Motor neuron (in vitro differentiated cells): ENCODE data around the gene LTBP4. TPM values are rescaled to one million over a fixed set of nuclear protein-coding genes. Genes with fewer than 3 reads are reported as not detected.

ENCODE experiments used
- ATAC-seq, 8 experiments: fragments of 200-7000 bp; cut with Tn5 transposase; replicated peaks in 6 of 8; 2 replicates each; pipeline ENCODE4 v1.8.0; 2021; ENCODE audit warnings: mild to moderate bottlenecking in 8 of 8, moderate library complexity in 8 of 8
- H3K27ac ChIP-seq, 2 donors: fragments of 250-450 bp; sonication (Bioruptor Pico); 2 replicates each; pipeline ENCODE4 v1.9.0; 2021; ENCODE audit warnings: antibody characterized with exemption in 2 of 2, mild to moderate bottlenecking in 2 of 2, moderate library complexity in 1 of 2
- H3K4me1 ChIP-seq, 2 donors: fragments of 250-450 bp; sonication (Bioruptor Pico); replicated peaks in 1 of 2; 2 replicates each; pipeline ENCODE4 v1.6.1; 2021; ENCODE audit warnings: antibody characterized with exemption in 2 of 2, mild to moderate bottlenecking in 2 of 2, moderate library complexity in 1 of 2
- H3K4me3 ChIP-seq, 5 donors: fragments of 250-450 bp; sonication (Bioruptor Pico); 2 replicates each; pipeline ENCODE4 v1.9.0; 2021; ENCODE audit warnings: antibody characterized with exemption in 5 of 5, mild to moderate bottlenecking in 5 of 5, moderate library complexity in 4 of 5
- WGBS, 10 experiments: fragments of 450-650 bp; shearing (Covaris generic); methylation state at CpG; one replicate each; pipeline ENCODE4 v1.0.0; 2022; 5-methylcytosine and 5-hydroxymethylcytosine counted together
- in situ Hi-C, 9 experiments: fragments of 400-800 bp; cut with MboI; loops; one replicate each; pipeline ENCODE4 v1.15.0; 2021; ENCODE audit warnings: low sequenced_read_pairs in 9 of 9, low pct_unique_long_range_greater_than_20kb in 2 of 9; ENCODE audit not compliant: unreplicated experiment in 9 of 9
- total RNA-seq, 8 experiments: library from RNA; unstranded; fragments of 300-600 nt; gene quantifications; 2 replicates each; pipeline versions ENCODE4 v1.2.3 to v1.2.4, GENCODE V29; 2022

The LTBP4 gene
- total RNA-seq, 8 experiments from 2014 or later, result 1.8 to 52.8 (median 20.1) TPM

DNA sequence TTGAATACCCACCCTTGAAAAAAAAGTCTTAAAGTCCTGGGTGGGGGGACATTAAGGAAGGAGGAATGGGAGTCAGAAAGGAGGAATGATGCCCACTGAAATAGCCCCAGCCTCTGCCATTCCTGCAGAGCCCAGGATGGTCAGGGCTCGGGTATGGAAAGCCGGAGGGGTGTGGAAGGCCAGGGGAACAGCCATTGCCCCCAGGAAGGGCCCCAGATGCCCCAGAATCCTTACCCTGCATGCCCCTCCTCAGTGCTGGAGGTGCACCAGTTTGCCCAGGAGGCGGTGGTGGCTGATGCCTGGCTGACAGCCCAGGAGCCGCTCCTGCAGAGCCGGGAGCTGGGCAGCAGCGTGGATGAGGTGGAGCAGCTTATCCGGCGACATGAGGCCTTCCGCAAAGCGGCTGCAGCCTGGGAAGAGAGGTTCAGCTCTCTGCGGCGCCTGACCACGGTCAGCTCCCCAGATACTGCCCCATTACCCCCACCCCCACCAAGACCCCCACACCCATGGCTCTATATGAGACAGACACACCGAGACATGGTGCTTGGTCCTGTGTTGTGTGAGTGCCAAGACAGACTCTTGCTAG is 35.2 kb upstream of the LTBP4 start:
- in situ Hi-C loops, result no loop called here
- no peak for ATAC-seq
- H3K27ac ChIP-seq, result no peak overlapping the region
- 100% methylated on average over 1 of the region's 14 CpGs; no CpG with 5 or more reads in 9 of the 10 experiments for WGBS, 10 experiments
- H3K4me3 ChIP-seq, result no peak overlapping the region
- peaks cover 0 to 10% of the 10 kb centered on the region in 2 donors for H3K4me1 ChIP-seq

DNA sequence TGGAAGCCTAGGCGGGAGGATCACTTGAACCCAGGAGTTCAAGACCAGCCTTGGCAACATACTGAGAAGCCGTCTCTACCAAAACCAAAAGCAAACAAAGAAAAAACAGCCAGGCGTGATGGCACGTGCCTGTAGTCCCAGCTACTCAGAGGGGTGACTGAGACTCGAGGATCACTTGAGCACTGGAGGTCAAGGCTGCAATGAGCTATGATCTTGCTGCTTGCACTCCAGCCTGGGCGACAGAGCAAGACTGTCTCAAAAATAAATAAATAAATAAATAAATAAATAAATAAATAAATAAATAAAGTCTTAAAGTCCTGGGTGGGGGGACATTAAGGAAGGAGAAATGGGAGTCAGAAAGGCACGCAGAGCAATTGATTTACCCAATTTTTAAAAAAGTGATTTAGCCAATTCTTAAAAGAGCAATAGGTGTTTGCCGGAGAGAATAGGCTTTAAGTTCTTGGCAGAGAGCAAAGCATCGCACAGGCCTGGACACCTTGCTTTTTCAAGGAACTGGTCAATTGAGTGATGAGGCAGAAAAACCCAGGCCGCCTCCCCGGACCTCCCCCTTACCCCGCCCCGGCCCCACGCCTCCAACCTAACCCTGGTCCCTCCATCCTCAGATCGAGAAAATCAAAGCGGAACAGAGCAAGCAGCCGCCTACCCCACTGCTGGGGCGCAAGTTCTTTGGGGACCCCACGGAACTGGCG is 34.0 kb upstream of the LTBP4 start:
- H3K4me3 ChIP-seq, result peak overlapping the region in 1 of 5 donors; percentile 21
- no peak overlapping the region for H3K27ac ChIP-seq
- peaks cover 0 to 13% of the 10 kb centered on the region in 2 donors for H3K4me1 ChIP-seq
- WGBS, 10 experiments, result 10 to 84% (median 46%) methylated on average over 2 to 15 of the region's 20 CpGs
- in situ Hi-C loops, result no loop called here
- ATAC-seq, result no peak

DNA sequence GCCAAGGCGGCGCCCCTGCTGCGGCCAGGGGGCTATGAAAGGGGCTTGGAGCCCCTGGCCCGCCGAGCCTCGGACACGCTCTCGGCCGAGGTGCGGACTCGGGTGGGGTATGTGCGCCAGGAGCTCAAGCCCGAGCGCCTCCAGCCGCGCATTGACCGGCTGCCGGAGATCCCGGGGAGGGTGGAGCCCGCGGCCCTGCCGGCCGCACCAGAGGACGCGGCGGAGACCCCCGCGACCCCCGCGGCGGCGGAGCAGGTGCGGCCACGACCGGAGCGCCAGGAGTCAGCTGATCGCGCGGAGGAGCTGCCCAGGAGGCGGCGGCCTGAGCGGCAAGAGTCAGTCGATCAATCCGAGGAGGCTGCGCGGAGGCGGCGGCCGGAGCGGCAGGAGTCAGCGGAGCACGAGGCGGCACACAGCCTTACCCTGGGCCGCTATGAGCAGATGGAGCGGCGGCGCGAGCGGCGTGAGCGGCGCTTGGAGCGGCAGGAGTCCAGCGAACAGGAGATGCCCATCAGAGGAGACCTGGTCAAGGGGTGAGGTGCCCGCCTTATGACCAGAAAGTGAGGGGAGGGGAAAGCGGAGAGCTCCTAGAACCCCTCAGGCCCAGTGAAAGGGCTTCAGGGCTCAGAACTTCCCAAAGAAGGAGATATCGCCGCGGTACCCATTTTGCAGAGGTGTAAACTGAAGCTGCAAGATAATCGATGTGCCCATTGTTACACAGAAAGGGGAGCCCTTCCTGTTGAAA is 33.2 kb upstream of the LTBP4 start:
- ATAC-seq, result no peak
- in situ Hi-C loops, result no loop called here
- peaks cover 0 to 13% of the 10 kb centered on the region in 2 donors for H3K4me1 ChIP-seq
- WGBS, 10 experiments, result 0 to 20% (median 5%) methylated on average over 1 to 7 of the region's 70 CpGs; no CpG with 5 or more reads in 6 of the 10 experiments
- H3K27ac ChIP-seq, result no peak overlapping the region
- H3K4me3 ChIP-seq, result peak overlapping the region in 2 of 5 donors; percentile 5 to 21

DNA sequence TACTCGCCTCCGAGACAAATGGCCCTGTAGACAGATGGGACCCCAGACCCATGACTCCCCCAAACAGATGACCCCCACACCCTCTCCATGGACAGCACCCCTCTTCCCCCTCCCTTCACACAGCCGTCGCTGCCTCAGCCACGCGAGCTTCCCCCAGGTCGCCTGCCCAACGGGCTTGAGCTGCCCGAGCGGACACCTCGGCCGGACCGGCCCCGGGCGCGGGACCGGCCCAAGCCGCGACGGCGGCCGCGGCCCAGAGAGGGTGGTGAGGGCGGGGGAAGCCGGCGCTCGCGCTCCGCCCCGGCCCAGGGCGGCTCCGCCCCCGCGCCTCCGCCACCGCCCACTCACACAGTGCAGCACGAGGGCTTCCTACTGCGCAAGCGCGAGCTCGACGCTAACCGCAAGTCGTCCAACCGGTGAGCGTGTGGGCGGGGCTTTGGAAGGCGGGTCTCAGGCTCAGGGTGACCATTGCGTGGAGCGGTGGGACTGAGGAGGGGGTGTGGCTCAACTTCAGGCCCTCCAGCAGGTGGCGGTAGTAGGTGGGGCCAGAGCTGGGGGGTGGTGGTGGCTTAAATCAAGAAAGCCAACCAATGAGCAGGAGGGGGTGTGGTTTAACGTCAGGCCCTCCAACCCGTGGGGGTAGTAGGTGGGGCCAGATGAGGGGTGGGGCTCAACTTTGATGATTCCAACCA is 30.7 kb upstream of the LTBP4 start:
- Histone ChIP-seq H3K4me3 (peak overlapping the region; percentile 35 to 44 (median 40)), H3K4me1 (peaks cover 0 to 13% of the 10 kb centered on the region in 2 donors), H3K27ac (no peak overlapping the region)
- in situ Hi-C loops, result no loop called here
- ATAC-seq, result peak; percentile 89 to 97 (median 95)
- WGBS, 10 experiments, result no CpG with 5 or more reads among the region's 53 CpGs

DNA sequence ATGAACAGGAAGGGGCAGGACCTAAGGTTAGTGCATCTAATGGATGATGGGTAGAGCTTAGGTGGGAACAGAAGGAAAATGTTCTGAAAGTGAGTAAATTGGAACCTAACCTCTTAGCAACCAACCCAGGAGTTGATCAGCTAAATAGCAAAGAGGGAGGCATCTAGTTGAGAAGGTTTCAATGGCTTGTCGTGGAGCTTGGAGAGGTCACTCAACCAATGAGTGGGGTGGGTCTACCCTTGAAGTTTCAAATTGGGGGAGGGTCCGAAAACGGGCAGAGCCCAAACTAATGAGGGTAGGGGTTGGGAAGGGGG is 30.2 kb upstream of the LTBP4 start:
- peak overlapping the region in 4 of 5 donors; percentile 3 to 15 (median 6) for H3K4me3 ChIP-seq
- in situ Hi-C loops, result no loop called here
- no peak for ATAC-seq
- peaks cover 0 to 13% of the 10 kb centered on the region in 2 donors for H3K4me1 ChIP-seq
- no peak overlapping the region for H3K27ac ChIP-seq
- 0 to 33% (median 20%) methylated on average over 1 to 2 of the region's 3 CpGs; no CpG with 5 or more reads in 7 of the 10 experiments for WGBS, 10 experiments

DNA sequence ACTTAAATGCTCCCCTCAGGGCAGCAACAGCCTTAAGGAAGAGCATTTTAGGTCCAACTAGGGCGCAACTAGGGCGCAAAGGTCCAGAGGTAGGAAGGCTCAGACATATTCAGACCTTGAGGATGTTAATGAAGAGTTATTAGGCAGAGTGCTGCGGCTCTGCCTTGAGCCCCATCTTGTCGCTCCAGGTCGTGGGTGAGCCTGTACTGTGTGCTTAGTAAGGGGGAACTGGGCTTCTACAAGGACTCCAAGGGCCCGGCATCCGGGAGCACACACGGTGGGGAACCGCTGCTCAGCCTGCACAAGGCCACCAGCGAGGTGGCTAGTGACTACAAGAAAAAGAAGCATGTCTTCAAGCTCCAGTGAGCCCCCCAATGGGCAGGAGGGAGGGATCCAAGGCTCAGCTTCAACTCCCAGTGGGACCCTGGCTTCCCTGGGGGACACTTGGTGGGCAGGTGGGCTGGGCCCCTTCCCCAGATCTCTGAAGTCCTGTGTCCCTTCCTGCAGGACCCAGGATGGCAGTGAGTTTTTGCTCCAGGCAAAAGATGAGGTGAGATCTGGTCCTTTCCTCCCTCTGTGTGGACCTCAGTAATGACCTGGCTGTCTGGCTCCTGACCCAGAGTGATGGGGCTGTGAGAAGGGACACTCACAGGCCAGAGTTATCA is 29.2 kb upstream of the LTBP4 start:
- no peak for ATAC-seq
- no peak overlapping the region for H3K27ac ChIP-seq
- in situ Hi-C loops, result no loop called here
- WGBS, 10 experiments, result 65 to 80% (median 75%) methylated on average over 1 to 9 of the region's 10 CpGs; no CpG with 5 or more reads in 5 of the 10 experiments
- peaks cover 0 to 13% of the 10 kb centered on the region in 2 donors for H3K4me1 ChIP-seq
- H3K4me3 ChIP-seq, result no peak overlapping the region

DNA sequence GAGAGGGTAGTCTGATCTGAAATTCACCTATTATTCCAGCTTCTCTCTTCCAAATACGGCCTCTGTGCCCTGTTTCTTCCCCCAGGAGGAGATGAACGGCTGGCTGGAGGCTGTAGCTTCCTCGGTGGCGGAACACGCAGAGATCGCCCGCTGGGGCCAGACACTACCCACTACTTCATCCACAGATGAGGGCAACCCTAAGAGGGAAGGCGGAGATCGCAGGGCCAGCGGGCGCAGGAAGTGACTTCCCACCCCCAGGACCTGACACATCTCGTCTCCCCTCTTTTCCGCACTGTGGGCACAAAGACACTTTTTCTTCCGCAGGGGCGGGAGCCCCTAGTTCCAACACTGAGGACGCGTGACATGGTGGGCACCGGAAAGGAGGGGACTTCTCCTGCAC is 25.8 kb upstream of the LTBP4 start:
- ATAC-seq, result no peak
- in situ Hi-C loops, result no loop called here
- Histone ChIP-seq H3K4me3 (no peak overlapping the region), H3K27ac (no peak overlapping the region), H3K4me1 (peaks cover 3 to 7% of the 10 kb centered on the region in 2 donors)
- WGBS, 10 experiments, result 47 to 91% (median 80%) methylated on average over 1 to 10 of the region's 18 CpGs; no CpG with 5 or more reads in 3 of the 10 experiments

DNA sequence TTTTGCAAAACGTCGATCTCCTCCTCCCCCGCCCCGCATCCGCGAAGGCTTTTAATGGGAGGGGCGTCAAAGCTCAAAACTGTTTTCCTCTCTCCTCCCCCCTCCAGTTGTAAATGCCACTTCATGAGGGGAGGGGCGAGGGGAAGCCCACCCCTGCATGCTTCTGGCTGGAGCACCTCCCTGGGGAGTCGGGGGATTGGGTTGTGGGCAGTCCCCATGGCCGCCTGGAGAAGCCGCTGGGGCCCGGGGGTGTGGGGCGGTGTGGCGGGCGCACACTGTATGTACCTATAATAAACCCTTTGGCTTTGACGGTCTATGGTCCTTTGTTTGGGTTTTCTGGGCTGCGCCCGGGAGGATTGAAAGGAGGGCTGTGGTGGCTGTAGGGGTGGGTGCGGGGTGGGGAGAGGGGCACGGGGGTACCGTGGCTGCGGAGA is 25.0 kb upstream of the LTBP4 start:
- Histone ChIP-seq H3K4me1 (peaks cover 3 to 4% of the 10 kb centered on the region in 2 donors), H3K4me3 (peak overlapping the region; percentile 57 to 77 (median 67)), H3K27ac (no peak overlapping the region)
- peak; percentile 5 to 40 (median 28) for ATAC-seq
- no CpG with 5 or more reads among the region's 22 CpGs for WGBS, 10 experiments
- in situ Hi-C loops, result no loop called here

DNA sequence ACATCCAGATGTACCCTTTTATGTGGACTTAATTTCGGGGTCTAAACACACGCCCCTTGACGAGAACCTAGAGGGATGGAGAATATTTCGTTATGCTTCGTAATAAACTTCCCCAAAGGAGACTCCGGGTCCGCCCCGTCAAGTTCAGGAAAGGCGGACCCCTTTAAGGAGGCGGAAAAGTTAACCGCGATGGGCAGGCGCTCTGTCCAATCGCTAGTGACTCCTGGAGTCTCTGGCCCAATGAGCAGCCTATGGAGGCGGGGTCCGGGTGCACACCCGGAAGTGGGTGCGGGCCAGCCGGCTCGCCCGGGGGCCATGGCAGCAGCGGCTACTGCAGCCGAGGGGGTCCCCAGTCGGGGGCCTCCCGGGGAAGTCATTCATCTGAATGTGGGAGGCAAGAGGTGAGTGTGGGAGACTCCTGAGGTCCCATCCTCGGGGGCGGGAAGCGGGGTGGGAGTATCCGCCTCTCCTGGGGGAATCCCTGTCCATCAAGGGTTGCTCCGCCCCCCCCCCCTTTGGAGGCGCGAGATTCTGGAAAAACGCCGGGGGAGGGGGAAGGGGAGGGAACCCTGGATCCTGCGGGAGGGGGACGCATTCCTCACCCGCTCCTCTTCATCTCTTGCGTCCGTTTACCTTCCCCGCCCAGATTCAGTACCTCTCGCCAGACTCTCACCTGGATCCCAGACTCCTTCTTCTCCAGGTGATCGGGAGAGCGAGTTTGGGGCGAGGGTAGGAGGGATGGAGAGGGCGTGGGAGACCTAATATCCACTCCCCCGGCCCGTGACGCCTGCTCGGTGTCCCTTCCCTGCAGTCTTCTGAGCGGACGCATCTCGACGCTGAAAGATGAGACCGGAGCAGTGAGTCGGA is 24.4 kb upstream of the LTBP4 start, which contains the start of gene SHKBP1:
Gene SHKBP1 (plus strand): TSS at position 289 of the 867 bp plus-strand sequence. CDS start 27 bp downstream, at position 316.
- in situ Hi-C loops, result no loop called here
- peak within 1 kb of the TSS; percentile 57 to 77 (median 67) for H3K4me3 ChIP-seq
- WGBS, 10 experiments, result 0% methylated on average over 1 to 5 of the region's 55 CpGs; no CpG with 5 or more reads in 6 of the 10 experiments
- peaks cover 3% of the 10 kb centered on the region in 2 donors for H3K4me1 ChIP-seq
- ATAC-seq, result peak; percentile 98 to 100 (median 99)
- no peak within 1 kb of the TSS for H3K27ac ChIP-seq

DNA sequence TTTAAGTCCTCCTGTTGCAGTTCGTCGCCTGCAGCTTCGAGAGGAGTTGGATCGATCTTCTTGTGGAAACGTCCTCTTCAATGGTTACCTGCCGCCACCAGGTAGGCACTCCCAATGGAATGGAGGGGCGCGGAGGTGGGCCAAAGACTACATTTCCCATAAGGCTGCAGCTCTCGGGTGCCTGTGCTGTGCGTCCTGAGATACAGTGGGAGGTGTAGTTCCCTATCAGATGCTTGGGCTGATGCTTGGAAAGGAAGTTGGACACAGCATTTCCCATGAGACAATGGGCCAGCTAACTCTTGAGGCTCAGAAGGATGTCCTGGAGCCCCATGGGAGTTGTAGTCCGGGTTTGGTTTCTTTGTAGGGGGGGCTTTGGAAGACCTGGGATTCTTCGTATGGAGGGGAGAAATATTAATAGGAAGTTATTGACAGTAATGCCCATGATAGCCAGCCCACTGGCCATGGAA is 22.7 kb upstream of the LTBP4 start:
- H3K27ac ChIP-seq, result no peak overlapping the region
- H3K4me1 ChIP-seq, result peaks cover 3% of the 10 kb centered on the region in 2 donors
- in situ Hi-C loops, result no loop called here
- no peak overlapping the region for H3K4me3 ChIP-seq
- WGBS, 10 experiments, result 60 to 100% (median 80%) methylated on average over 1 to 7 of the region's 12 CpGs; no CpG with 5 or more reads in 3 of the 10 experiments
- no peak for ATAC-seq

DNA sequence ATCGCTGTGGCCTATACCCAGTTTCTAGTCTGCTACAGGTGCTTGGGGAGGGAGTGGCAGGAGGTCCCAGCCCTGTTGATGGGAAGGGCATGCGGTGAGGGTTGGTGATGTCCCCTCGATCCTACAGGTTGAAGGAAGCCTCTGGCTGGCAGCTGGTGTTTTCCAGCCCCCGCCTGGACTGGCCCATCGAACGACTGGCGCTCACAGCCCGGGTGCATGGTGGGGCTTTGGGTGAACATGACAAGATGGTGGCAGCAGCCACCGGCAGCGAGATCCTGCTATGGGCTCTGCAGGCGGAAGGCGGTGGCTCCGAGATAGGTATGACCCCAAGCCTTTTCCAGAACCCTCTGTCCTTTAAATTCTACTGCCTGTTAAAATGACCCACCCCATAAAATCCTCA is 20.6 kb upstream of the LTBP4 start:
- H3K4me3 ChIP-seq, result no peak overlapping the region
- in situ Hi-C loops, result no loop called here
- no peak overlapping the region for H3K27ac ChIP-seq
- H3K4me1 ChIP-seq, result peaks cover 3% of the 10 kb centered on the region in 2 donors
- WGBS, 10 experiments, result 83 to 96% (median 92%) methylated on average over 2 to 8 of the region's 13 CpGs; no CpG with 5 or more reads in 3 of the 10 experiments
- ATAC-seq, result no peak
